Uterus (tissue), 4 donors: Measurements from ENCODE around the gene FUNDC2. TPM values are rescaled to one million over a fixed set of nuclear protein-coding genes. Genes with fewer than 3 reads are reported as not detected.

Source experiments
- DNase-seq, 2 donors: peaks; one replicate each; pipeline ENCODE4 v3.0.0-alpha.2; 2019 to 2020
- H3K27ac ChIP-seq, 2 donors: fragments of 200-600 bp; sonication (generic); 1 replicate in 1 of 2; 2 replicates in 1 of 2; pipeline ENCODE4 v1.5.1; 2016 to 2018
- H3K27me3 ChIP-seq, 2 donors: fragments of 200-600 bp; sonication (generic); one replicate each; pipeline ENCODE4 v1.5.1; 2018 to 2019; ENCODE audit warnings: control low read depth in 1 of 2
- H3K36me3 ChIP-seq, 2 donors: fragments of 200-600 bp; sonication (generic); one replicate each; pipeline ENCODE4 v1.5.1; 2019; ENCODE audit warnings: control low read depth in 1 of 2
- H3K4me1 ChIP-seq, 2 donors: fragments of 200-600 bp; sonication (generic); one replicate each; pipeline ENCODE4 v1.5.1; 2018 to 2019; ENCODE audit warnings: control low read depth in 1 of 2
- H3K4me3 ChIP-seq, 2 donors: fragments of 200-600 bp; sonication (generic); 1 replicate in 1 of 2; 2 replicates in 1 of 2; pipeline ENCODE4 v1.5.1; 2018 to 2019; ENCODE audit warnings: mild to moderate bottlenecking in 1 of 2
- H3K9me3 ChIP-seq, 2 donors: fragments of 200-600 bp; sonication (generic); one replicate each; pipeline ENCODE4 v1.5.1; 2019; ENCODE audit warnings: control low read depth in 1 of 2
- CTCF ChIP-seq, 4 experiments: fragments of 200-600 bp in 2 of 4; fragments of 450-650 bp in 2 of 4; sonication (generic) in 2 of 4; IDR thresholded peaks; one replicate each; pipeline ENCODE4 v1.5.1; 2016 to 2019; ENCODE audit warnings: antibody characterized with exemption in 4 of 4, mild to moderate bottlenecking in 2 of 4, moderate library complexity in 1 of 4
- POLR2A ChIP-seq, 2 donors: fragments of 450-650 bp; IDR thresholded peaks; one replicate each; pipeline ENCODE4 v1.6.1; 2016; ENCODE audit warnings: antibody characterized with exemption in 2 of 2, mild to moderate bottlenecking in 1 of 2, moderate library complexity in 1 of 2
- intact Hi-C: fragments of 100-400 bp; cut with DNase I; formaldehyde crosslinking; loops from one replicate; pipeline ENCODE4 v1.15.1; 2023; ENCODE audit warnings: low total_unique reads
- total RNA-seq, 4 donors: library from RNA; depleted of rRNA in 3 of 4; stranded (reverse); fragments of >200 nt in 3 of 4; gene quantifications; one replicate each; pipeline versions ENCODE4 v1.1.0 to v1.2.4, GENCODE V29; 2014 to 2023
- donor health status: DM: yes; HTN: yes; CAD: no.

FUNDC2 gene
- total RNA-seq, 4 donors from 2014 or later = 47.8 to 102 (median 70.7) TPM

- Histone ChIP-seq H3K4me3 (no peak overlapping the region), H3K27ac (peak overlapping the region; percentile 93 to 96), H3K27me3 (no peaks in the 10 kb centered on the region), H3K4me1 (no peaks in the 10 kb centered on the region), H3K9me3 (no peaks in the 10 kb centered on the region), H3K36me3 (no peaks in the 10 kb centered on the region)
- DNase-seq = no peak
- no peak for TF ChIP-seq CTCF (IDR thresholded peaks at IDR 0.05)
- TF ChIP-seq POLR2A (IDR thresholded peaks at IDR 0.05) = no peak
- intact Hi-C loops = no loop called here
Measured at GRCh38 chrX:155028877-155029291, 2.2 kb downstream of the FUNDC2 start.

- H3K4me3 ChIP-seq = no peak overlapping the region
- H3K36me3 ChIP-seq = no peaks in the 10 kb centered on the region
- DNase-seq = no peak
- H3K27me3 ChIP-seq = no peaks in the 10 kb centered on the region
- no peaks in the 10 kb centered on the region for H3K4me1 ChIP-seq
- TF ChIP-seq POLR2A (IDR thresholded peaks at IDR 0.05) (no peak), CTCF (IDR thresholded peaks at IDR 0.05) (no peak)
- no peaks in the 10 kb centered on the region for H3K9me3 ChIP-seq
- H3K27ac ChIP-seq = no peak overlapping the region
- intact Hi-C loops = no loop called here
Measured at GRCh38 chrX:155031657-155032056, 5.0 kb downstream of the FUNDC2 start.

GRCh38 chrX:155035688-155036087 lies 9.0 kb downstream of the FUNDC2 start:
- Histone ChIP-seq H3K9me3 (no peaks in the 10 kb centered on the region), H3K27me3 (no peaks in the 10 kb centered on the region), H3K36me3 (no peaks in the 10 kb centered on the region), H3K27ac (no peak overlapping the region), H3K4me1 (no peaks in the 10 kb centered on the region), H3K4me3 (no peak overlapping the region)
- no peak for DNase-seq
- TF ChIP-seq CTCF (IDR thresholded peaks at IDR 0.05) (no peak), POLR2A (IDR thresholded peaks at IDR 0.05) (no peak)
- intact Hi-C loops = no loop called here

GRCh38 chrX:155046129-155046810 lies 19.6 kb downstream of the FUNDC2 start:
- no peaks in the 10 kb centered on the region for H3K4me1 ChIP-seq
- DNase-seq = no peak
- H3K27me3 ChIP-seq = no peaks in the 10 kb centered on the region
- H3K4me3 ChIP-seq = no peak overlapping the region
- H3K36me3 ChIP-seq = no peaks in the 10 kb centered on the region
- TF ChIP-seq POLR2A (IDR thresholded peaks at IDR 0.05) = no peak
- TF ChIP-seq CTCF (IDR thresholded peaks at IDR 0.05) = no peak
- intact Hi-C loops = no loop called here
- no peak overlapping the region for H3K27ac ChIP-seq
- H3K9me3 ChIP-seq = no peaks in the 10 kb centered on the region

- Histone ChIP-seq H3K27ac (no peak overlapping the region), H3K4me1 (no peaks in the 10 kb centered on the region), H3K27me3 (no peaks in the 10 kb centered on the region), H3K9me3 (no peaks in the 10 kb centered on the region), H3K4me3 (no peak overlapping the region), H3K36me3 (no peaks in the 10 kb centered on the region)
- intact Hi-C loops = no loop called here
- TF ChIP-seq POLR2A (IDR thresholded peaks at IDR 0.05) (no peak), CTCF (IDR thresholded peaks at IDR 0.05) (no peak)
- DNase-seq = no peak
Measured at GRCh38 chrX:155046811-155047528, 20.3 kb downstream of the FUNDC2 start.
